Measurements from ENCODE around the gene ADAMTSL3.
"Not testable (repeated sequence)": the region's sequence is repeated elsewhere in the genome, so short reads cannot be mapped to it uniquely, and the experiment has no call there.

The ADAMTSL3 gene

GRCh38 chr15:83929619-83930018, 275.7 kb downstream of the ADAMTSL3 start:
- no peak for DNase-seq

GRCh38 chr15:83930392-83931212, 276.7 kb downstream of the ADAMTSL3 start:
- DNase-seq: no peak

GRCh38 chr15:83935774-83936173, 281.9 kb downstream of the ADAMTSL3 start:
- DNase-seq: no peak

GRCh38 chr15:83940136-83940535, 286.2 kb downstream of the ADAMTSL3 start:
- DNase-seq: no peak

GRCh38 chr15:83943043-83943442, 289.1 kb downstream of the ADAMTSL3 start:
- DNase-seq: no peak

- DNase-seq: no peak
Observed at GRCh38 chr15:83943849-83944404, 290.0 kb downstream of the ADAMTSL3 start.

- no peak for DNase-seq
Observed at GRCh38 chr15:83947156-83947555, 293.2 kb downstream of the ADAMTSL3 start.

- DNase-seq: no peak
Observed at GRCh38 chr15:83954506-83954905, 300.6 kb downstream of the ADAMTSL3 start.

- DNase-seq: no peak
Observed at GRCh38 chr15:83955806-83956265, 301.9 kb downstream of the ADAMTSL3 start.

- DNase-seq: no peak
Observed at GRCh38 chr15:83956887-83957286, 303.0 kb downstream of the ADAMTSL3 start.

- DNase-seq: no peak
Observed at GRCh38 chr15:83959477-83959876, 305.6 kb downstream of the ADAMTSL3 start.

- no peak for DNase-seq
Observed at GRCh38 chr15:83960192-83960829, 306.4 kb downstream of the ADAMTSL3 start.

- DNase-seq: no peak
Observed at GRCh38 chr15:83961311-83961710, 307.4 kb downstream of the ADAMTSL3 start.

GRCh38 chr15:83964967-83965366, 311.0 kb downstream of the ADAMTSL3 start:
- not testable (repeated sequence) for DNase-seq

- DNase-seq: no peak
Observed at GRCh38 chr15:83970295-83970890, 316.5 kb downstream of the ADAMTSL3 start.

GRCh38 chr15:83971992-83972391, 318.1 kb downstream of the ADAMTSL3 start:
- no peak for DNase-seq

- DNase-seq: no peak
Observed at GRCh38 chr15:83973816-83974215, 319.9 kb downstream of the ADAMTSL3 start.

GRCh38 chr15:83977992-83978391, 324.1 kb downstream of the ADAMTSL3 start:
- no peak for DNase-seq

GRCh38 chr15:83978588-83978987, 324.7 kb downstream of the ADAMTSL3 start:
- no peak for DNase-seq

GRCh38 chr15:83980637-83981036, 326.7 kb downstream of the ADAMTSL3 start:
- DNase-seq: no peak

- DNase-seq: no peak
Observed at GRCh38 chr15:83982748-83983147, 328.8 kb downstream of the ADAMTSL3 start.

- no peak for DNase-seq
Observed at GRCh38 chr15:83983634-83984458, 329.9 kb downstream of the ADAMTSL3 start.

- DNase-seq: no peak
Observed at GRCh38 chr15:83984601-83985000, 330.7 kb downstream of the ADAMTSL3 start.
